ENCODE data around the gene PANX2.
A peak's percentile ranks its signal among the peaks of the same experiment; 100 is the strongest.
"Not testable (repeated sequence)": the region's sequence is repeated elsewhere in the genome, so short reads cannot be mapped to it uniquely, and the experiment has no call there.

The PANX2 gene

GRCh38 chr22:50147258-50148165 lies 23.0 kb upstream of the PANX2 start:
- DNase-seq (ENCODE audit: low read depth in 3 of 3) = not testable (repeated sequence)

- DNase-seq (ENCODE audit: low read depth in 3 of 3) = no peak
Observed at GRCh38 chr22:50148166-50148500, 22.4 kb upstream of the PANX2 start.

- DNase-seq (ENCODE audit: low read depth in 3 of 3) = peak; percentile 54 to 65 (median 60)
Observed at GRCh38 chr22:50148991-50149721, 21.4 kb upstream of the PANX2 start.

GRCh38 chr22:50150161-50151129 lies 20.1 kb upstream of the PANX2 start:
- no peak for DNase-seq (ENCODE audit: low read depth in 3 of 3)

- no peak for DNase-seq (ENCODE audit: low read depth in 3 of 3)
Observed at GRCh38 chr22:50151571-50152537, 18.7 kb upstream of the PANX2 start.

GRCh38 chr22:50153056-50153755 lies 17.3 kb upstream of the PANX2 start:
- DNase-seq (ENCODE audit: low read depth in 3 of 3) = no peak

GRCh38 chr22:50153756-50154140 lies 16.8 kb upstream of the PANX2 start:
- DNase-seq (ENCODE audit: low read depth in 3 of 3) = no peak

- no peak for DNase-seq (ENCODE audit: low read depth in 3 of 3)
Observed at GRCh38 chr22:50157709-50158375, 12.7 kb upstream of the PANX2 start.

GRCh38 chr22:50160947-50161346 lies 9.6 kb upstream of the PANX2 start:
- no peak for DNase-seq (ENCODE audit: low read depth in 3 of 3)

- no peak for DNase-seq (ENCODE audit: low read depth in 3 of 3)
Observed at GRCh38 chr22:50161508-50162390, 8.8 kb upstream of the PANX2 start.

GRCh38 chr22:50162391-50162956 lies 8.1 kb upstream of the PANX2 start:
- DNase-seq (ENCODE audit: low read depth in 3 of 3) = no peak

GRCh38 chr22:50165436-50166123 lies 5.0 kb upstream of the PANX2 start:
- DNase-seq (ENCODE audit: low read depth in 3 of 3) = no peak

- no peak for DNase-seq (ENCODE audit: low read depth in 3 of 3)
Observed at GRCh38 chr22:50167689-50168489, 2.6 kb upstream of the PANX2 start.

- not testable (repeated sequence) for DNase-seq (ENCODE audit: low read depth in 3 of 3)
Observed at GRCh38 chr22:50168490-50169180, 1.9 kb upstream of the PANX2 start.

- no peak for DNase-seq (ENCODE audit: low read depth in 3 of 3)
Observed at GRCh38 chr22:50169181-50169759, 1.3 kb upstream of the PANX2 start.

Measured in stimulated activated CD4-positive, alpha-beta T cell treated with anti-CD3 and anti-CD28 coated beads, TNF-alpha, amount 100 ng/mL, for 4 hours (primary cell).